DMS114 treated with DMSO at 0.1 percent for 48 hours (cell line): ENCODE measurements around the gene CRIP1.

Source experiments
- DNase-seq: peaks from one replicate; lab custom pipeline; 2025; ENCODE audit not compliant: unreplicated experiment; lab: John Stamatoyannopoulos, UW

Gene CRIP1

DNA sequence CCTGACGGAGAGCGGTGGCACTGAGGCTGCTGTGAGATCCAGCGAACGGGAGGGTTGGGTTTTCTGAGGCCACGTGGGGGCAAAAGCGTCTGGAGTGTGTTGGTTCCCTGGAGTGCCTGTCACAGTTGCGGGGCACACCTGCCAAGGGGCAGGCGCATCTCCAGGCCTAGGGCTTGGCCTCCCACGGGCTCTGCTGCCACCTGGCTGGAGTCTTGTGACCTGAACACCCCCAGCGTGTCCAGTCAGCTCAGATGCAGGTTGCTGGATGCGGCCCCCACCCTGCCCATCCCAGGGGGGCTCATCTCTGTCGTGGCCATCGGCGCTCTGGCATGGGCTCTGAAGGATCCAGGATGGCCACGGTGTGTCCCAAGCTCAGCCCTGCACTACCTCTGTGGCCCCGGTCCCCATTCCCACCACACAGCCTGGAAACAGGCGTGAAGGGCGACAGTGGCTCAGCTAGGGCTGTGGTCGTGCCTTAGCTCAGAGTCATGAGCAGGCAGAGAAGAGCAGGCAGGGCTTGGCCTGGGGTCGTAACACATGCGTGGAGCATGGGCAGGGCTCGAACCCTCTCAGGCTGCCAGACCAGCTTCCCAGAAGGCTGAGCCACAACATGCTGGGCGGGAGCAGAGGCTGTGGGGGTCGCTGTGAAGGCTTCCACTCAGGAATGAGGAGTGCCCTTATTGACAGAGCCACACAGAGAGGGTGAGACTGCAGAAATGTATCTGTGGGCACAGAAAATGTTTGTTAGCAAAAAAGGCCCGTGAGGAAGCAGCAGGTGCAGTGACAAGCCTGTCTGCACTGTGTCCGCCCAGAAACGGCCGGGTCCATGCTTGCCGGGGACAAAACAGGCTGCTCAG, 35.6 kb upstream of the CRIP1 start:
- no peak for DNase-seq

DNA sequence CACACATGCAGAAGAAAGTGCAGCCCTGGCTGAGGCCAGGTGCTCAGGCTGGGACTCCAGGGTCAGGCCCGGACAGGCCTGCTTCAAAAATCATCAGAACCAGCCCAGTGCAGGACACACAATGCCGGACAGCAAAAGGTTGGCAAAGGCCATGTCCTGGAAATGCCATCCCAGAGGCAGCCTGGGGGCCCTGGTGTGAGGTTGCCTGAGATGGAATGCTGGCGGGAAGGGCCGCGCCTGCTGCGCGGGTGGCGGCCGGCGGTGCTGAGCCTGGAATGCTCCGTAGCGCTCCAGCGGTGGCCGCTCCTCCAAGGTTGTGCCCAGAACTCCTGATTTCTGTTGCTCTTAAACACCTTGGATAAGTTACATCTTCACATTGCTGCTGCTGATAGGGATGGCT, 33.7 kb upstream of the CRIP1 start:
- DNase-seq: no peak

DNA sequence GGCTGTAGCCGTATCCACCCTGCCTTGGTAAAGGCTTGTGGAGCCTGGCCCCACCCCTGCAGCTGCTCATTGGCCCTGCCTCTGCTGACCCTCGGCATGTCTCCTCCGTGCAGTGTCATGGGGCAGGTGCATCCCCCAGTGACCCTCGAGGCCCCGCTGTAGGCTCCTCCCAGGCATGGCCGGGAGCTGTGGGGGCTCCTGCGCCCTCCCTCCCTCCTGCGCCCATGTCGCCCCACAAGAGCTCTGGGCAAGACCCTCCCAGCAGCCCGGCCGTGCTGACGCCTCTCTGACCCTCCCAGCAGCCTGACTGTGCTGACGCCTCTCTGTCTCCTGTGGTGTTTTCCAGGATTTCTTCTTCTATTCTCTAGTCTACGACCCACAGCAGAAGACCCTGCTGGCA, 32.8 kb upstream of the CRIP1 start:
- DNase-seq: no peak

DNA sequence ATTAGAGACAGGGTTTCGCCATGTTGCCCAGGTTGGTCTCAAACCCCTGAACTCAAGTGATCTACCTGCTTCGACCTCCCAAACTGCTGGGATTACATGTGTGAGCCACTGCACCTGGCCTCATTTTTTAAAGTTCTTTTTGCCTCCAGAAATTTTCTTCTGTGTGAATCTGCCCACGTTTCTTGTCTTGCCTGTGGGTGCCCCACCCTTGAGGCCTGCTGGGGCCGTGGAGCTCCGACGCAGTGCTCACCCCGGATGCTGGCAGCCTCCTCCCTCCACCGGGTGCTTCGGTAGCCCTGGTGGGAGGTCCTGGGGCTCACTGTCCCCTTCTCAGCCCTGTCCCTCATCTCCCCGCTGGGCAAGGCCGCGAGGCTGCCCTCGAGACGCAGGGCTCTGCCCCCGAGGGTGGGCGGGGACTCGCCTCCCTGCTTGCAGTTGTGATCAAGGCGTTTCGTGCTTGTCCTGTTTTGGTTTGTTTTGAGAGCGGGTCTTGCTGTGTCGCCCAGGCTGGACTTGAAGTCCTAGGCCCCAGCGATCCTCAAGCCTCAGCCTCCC, 31.5 kb upstream of the CRIP1 start:
- DNase-seq: no peak

DNA sequence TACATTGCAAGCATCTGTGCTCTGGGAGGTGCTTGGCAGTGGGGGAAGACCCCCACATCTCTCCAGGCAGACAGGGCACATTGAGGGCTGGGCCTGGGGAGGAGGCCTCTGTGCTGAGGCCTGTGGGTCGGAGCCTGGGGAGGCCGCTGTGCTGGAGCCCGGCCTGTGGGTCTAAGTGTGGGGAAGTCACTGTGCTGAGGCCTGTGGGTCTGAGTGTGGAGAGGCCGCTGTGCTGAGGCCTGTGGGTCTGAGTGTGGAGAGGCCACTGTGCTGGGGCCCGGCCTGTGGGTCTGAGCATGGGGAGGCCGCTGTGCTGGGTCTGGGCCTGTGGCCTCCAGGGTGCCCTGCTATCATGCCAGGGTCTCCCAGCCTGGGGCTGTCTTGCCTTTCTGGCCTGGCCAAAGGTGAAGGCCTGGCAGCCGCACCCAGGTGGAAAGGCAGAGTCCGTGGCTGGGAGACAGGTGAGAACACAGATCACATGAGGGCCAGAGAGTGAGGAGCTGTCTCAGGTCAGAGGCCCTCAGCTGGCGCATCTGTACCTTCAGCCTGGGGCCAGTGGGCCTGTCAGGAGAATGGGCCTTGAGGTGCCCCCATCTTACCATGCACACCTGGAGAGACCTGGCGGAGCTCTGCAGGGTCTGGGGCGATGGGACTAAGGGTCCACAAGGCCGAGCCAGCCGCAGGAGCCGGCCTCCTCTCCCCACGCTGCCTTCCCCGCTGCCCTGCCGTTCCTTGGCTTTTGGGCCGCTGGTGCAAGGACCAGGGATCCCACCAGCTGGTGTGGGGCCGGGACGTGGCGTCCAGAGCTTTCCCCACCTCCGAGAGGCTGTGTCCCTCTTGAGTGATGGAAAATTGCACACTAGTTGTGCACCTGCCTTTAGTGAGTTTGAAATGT, 30.7 kb upstream of the CRIP1 start:
- no peak for DNase-seq

DNA sequence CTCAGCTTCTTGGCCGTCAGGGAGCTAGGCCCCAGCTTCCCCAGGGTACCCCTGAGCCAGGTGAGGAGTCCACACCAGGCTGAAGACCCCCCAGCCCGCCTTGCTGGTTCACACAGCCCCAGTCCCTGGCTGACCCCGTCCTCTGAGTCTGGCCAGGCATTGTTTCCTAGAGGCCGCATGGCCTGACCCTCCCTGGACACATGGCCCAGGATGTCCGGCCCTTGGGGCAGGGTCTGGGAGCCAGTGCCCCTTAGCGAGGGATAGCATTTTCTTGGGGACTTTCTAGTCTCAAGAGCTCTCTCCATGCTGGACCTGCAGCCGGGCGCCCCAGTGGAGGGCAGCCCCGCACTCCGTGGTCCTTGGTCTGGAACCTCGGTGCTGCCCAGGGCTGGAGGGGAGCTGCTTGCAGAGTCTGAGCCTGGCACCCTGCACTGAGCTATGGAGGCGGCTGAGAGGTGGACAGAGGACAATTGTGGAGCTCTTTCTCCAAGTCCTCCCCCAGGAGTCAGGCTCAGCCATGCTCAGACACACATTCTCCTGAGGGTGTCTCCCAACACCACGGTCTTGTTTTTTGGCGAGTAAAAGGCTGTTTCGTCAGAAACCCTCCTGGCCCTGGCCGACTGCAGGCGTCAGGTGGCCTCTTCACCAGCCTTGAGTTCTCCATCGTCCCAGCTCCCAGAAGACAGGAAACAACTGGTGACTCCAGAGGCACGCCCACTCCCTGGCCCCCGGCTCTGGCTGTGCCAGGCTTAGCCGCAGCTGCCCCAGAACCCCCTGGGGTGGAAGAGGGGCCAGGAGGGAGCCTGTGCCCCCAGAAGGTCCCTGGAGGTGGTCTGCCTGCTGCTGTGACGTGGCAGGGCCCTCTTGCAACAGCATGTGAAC, 29.7 kb upstream of the CRIP1 start:
- no peak for DNase-seq

DNA sequence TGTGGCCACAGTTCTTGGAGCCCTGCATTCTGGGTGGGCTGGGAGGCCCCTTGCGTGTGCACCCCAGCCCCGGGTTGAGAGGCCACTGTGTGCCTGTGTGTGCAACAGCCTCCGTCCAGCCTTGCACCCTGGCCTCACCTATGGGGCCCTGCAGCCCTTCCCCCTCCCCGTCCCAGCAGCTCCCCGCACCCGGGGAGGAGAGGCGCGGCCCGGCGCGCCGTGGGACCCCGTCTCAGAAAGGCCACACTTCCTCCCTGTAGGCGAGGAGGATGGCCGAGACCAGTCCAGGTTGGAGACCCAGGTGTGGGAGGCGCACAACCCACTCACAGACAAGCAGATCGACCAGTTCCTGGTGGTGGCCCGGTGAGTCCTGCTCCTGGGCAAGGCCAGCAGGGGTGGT, 28.7 kb upstream of the CRIP1 start:
- DNase-seq: no peak

DNA sequence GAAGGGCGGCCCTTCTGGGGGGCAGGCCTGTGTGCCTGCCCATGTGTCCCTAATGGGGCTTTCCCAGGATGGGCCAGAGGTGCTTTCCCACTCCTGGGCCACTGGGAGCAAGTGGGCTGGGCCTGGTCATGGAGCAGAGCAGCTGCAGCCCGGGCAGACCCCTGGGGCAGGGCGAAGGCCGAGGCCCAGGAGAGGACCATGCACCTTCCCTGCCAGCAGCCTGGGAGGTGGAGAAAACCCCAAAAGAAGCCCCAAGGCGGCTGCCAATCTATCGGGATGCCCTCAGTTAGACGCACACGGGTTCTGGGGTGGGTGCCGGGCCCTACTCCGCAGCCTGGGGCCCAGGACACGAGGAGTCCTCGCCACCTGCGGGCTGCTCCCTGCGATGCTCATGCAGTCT, 28.1 kb upstream of the CRIP1 start:
- DNase-seq: no peak

DNA sequence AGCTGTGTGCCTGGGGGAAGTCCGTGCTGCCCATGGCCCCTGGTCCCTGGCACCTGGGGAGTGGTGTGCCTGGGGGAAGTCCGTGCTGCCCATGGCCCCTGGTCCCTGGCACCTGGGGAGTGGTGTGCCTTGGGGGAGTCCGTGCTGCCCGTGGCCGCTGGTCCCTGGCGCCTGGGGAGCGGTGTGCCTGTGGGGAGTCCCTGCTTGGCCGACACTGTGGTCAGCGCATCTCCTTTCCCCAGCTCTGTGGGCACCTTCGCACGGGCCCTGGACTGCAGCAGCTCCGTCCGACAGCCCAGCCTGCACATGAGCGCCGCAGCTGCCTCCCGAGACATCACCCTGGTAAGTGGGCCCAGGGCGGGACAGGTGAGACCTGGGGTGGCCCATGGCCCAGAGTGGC, 26.6 kb upstream of the CRIP1 start:
- no peak for DNase-seq

DNA sequence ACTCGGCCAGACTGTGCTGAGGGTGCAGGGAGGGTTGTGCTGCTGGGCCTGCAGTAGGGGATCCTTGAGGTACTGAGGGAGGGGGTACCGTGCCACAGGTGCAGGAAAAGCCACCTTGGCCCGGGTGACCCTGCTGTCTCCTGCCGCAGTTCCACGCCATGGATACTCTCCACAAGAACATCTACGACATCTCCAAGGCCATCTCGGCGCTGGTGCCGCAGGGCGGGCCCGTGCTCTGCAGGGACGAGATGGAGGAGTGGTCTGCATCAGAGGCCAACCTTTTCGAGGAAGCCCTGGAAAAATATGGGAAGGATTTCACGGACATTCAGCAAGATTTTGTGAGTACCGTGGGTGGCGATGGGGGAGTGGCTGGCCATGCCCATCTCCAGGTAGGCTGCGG, 26.1 kb upstream of the CRIP1 start:
- DNase-seq: no peak

DNA sequence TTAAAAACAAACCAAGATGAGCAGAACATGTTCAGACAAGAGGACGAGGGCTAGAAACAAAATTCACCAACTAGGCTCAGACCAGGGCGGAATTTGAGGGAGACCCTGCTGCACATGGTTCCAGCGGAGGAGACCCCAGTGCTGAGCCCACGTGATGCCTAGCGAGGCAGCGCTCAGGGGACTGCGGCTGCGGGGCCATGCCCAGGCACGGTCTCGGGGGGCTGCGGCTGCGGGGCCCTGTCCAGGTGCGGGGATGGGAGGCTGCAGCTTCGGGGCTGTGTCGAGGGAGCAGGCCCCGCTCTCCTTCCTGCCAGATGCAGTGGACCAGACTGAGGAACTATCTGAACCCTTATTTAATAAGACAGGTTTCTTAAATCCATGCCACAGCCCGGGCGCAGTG, 24.8 kb upstream of the CRIP1 start:
- no peak for DNase-seq

DNA sequence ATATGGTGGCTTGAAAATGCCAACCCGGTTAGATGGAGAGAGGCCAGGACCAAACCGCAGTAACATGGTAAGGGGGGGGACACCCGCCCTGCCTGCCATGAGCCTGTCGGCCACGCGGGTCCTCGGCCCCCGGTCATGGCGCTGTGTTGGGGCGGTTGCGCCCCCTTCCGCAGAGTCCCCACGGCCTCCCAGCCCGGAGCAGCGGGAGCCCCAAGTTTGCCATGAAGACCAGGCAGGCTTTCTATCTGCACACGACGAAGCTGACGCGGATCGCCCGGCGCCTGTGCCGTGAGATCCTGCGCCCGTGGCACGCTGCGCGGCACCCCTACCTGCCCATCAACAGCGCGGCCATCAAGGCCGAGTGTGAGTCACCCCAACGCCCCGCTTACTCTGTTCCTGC, 22.2 kb upstream of the CRIP1 start:
- no peak for DNase-seq

DNA sequence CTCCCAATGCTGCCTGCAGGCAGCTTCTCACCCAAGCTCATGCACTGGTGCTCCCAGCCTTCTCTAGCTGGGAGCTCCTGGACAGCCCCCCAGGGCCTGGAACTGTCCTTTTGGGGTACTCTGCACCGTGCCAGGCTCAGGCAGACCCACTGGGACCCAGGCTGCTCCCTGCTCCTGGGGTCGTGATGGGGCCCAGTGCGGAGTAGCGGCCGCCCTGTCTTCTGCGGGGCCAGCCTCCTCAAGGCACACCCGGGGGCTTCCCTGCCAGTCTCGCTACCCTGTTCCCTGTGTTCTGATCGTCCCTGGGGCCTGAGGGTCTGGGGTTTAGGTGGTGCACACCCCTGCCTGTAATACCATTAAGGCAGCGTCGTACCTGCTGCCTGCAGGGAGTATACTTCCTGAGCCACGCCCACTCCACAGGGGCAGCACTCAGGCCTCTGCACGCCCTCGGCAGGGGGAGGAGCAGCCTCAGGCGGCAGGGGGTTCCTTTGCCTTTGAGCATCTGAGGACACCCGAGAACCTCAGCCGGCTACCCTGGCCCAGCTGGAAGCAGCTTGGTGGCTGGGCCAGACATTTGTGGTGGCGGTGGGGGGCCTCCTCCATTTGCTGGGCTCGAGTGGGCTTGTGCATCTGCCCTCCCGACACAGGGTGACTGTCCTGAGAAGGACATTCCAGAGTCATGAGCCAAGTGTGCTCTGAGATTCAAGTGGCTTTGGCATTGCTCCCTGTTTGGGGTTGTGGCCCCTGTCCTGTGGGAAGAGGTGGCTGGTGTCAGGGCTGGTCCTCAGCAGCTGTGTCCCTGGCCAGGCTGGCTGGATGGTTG, 21.3 kb upstream of the CRIP1 start:
- DNase-seq: no peak

DNA sequence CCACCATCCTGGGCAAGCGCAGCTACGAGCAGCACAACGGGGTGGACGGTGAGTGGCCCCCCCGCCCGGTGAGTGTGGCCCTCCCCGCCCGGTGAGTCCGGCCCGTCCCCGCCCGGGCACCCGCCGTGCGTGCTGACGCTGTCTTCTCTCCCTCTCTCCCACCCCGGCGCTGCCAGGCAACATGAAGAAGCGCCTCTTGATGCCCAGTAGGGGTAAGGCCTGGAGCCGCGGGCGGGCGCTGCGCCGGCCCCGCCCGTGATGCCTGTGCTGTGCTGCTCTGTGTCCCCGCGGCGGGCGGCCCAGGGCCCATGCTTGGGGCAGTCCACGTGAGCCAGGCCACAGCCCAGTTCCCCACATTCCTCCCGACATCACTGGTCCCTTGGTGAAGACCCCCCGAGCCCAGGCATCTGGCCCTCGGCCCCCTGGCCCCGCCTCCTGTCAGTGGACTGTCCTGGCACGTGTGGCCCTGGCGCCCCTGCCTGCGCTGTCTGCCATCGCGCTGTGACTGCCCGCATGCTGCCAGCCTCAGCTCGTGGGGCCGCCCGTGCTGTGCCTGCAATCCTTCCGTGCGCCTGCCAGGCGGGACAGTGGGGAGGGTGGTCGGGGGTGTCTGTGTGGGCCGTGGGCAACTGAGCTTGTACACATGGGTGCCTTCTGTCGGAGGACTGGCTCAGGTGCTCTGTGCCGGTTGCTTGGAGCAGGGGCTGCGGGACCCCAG, 20.0 kb upstream of the CRIP1 start:
- no peak for DNase-seq

DNA sequence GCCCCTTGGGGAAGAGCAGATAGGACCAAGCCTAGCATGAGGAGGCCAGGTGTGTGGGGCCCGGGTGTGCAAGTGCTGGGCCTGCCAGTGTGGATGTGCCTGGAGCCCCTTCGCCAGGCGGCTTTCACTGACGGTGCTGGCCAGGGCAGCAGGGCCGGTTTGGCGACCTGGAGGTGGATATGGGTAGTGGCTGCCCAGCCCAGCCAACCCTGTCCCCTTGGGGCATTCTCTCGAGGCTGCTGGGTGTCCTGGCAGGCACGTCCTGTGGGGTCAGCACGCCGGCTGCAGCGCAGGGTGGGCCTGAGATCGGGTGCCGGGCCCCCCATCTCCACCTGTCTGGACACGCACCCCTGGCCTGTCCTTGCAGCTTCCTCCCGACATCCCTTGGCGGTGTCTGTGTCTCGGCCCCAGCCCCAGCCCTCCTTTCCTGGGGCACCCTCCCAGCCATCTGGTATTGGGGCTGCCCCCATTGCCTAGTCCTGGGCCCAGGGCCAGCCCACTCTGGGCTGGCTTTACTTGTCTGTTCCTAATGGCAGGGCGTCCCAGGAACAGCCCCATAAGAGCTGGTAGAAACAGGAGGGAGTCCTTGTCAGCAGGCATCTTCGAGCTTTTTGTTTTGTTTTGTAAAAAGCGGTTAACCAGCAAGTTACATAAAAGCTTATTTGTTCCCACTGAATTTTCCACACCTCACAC, 19.3 kb upstream of the CRIP1 start:
- DNase-seq: no peak

DNA sequence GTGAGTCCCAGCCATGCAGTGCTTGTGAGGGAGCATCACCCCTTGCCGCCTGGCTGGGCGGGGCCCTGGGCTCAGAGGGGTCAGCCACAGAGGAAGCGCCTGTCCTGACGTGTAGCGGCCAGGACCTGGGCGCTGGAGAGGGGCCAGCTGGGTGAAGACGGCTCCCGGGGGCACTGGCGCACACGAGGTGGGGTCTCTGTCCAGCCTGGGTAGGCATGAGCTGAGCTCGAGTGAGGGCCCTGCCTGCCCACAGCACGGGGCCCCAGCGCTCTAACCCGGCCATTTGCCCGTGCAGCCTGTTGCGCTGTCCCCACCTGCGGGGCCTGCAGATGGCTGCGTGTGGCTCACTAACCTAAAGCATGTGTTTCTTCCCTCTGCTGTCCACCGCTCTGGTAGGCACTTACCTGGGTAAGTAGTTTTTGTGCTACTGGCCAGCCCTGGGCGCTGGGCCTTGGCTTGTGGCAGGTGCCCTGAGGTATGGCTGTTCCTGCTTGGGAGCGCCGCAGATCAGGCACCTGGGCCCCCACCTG, 18.7 kb upstream of the CRIP1 start:
- no peak for DNase-seq

DNA sequence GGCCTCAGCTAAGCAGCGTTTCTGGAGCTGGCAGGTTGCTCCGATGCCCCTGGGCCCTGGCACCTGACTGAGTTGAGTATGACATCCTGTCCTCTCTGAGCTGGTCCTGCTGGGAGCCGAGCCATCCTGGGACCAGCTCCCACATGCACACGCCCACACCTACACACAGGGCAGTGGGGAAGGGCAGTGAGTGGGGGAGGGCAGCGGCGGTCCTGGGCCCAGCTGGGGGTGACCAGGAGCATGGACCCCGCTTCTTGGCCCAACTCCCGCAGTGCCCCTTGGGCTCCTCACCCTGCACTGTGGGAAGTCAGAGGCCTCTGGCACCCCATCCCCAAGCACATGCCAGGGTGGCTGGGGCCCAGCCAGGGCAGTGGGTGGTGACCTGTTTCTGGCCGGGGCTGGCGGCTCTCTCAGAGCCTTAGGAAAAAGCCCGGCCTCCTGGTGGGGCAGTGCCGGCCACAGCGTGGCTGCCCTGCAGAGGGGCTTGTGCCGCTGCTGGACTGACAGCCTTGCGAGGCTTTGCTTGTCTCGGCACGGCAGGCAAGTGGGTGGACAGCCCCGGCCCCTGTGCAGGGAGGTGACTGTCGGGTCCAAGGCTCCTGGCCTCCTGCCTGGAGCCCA, 18.0 kb upstream of the CRIP1 start:
- DNase-seq: no peak
